Calu3 (cell line): ENCODE data around the gene SERTAD4. TPM values are rescaled to one million over a fixed set of nuclear protein-coding genes. Genes with fewer than 3 reads are reported as not detected.

ENCODE experiments used
- BruUV-seq: library from RNA; stranded (reverse); fragments of 400-500 nt; replicated peaks from 2 replicates; lab custom pipeline; 2021; lab: Mats Ljungman, UMichigan
- CTCF ChIA-PET: fragments of 300-600 bp; sonication (Branson Sonifier 250); formaldehyde crosslinking; loops from one replicate; lab custom pipeline; 2022; ENCODE audit warnings: antibody characterized with exemption; lab: Charles Lee
- DNase-seq: peaks from one replicate; pipeline ENCODE4 v3.0.0; 2022
- H3K27ac Mint-ChIP-seq: one replicate; pipeline ENCODE4 v1.8.0; 2022; ENCODE audit warnings: mixed read lengths; ENCODE audit not compliant: unreplicated experiment
- H3K27me3 Mint-ChIP-seq: one replicate; pipeline ENCODE4 v1.8.0; 2022; ENCODE audit warnings: mixed read lengths; ENCODE audit not compliant: unreplicated experiment
- H3K36me3 Mint-ChIP-seq: one replicate; pipeline ENCODE4 v1.8.0; 2022; ENCODE audit warnings: mild to moderate bottlenecking, moderate library complexity, mixed read lengths; ENCODE audit not compliant: insufficient read depth, unreplicated experiment
- H3K4me1 Mint-ChIP-seq: one replicate; pipeline ENCODE4 v1.8.0; 2022; ENCODE audit warnings: mild to moderate bottlenecking, low read depth, mixed read lengths; ENCODE audit not compliant: unreplicated experiment
- H3K4me3 Mint-ChIP-seq: one replicate; pipeline ENCODE4 v1.8.0; 2022; ENCODE audit warnings: mild to moderate bottlenecking, low read depth, moderate library complexity, mixed read lengths; ENCODE audit not compliant: unreplicated experiment
- H3K9me3 Mint-ChIP-seq: one replicate; pipeline ENCODE4 v1.8.0; 2022; ENCODE audit warnings: low read depth, mixed read lengths; ENCODE audit not compliant: unreplicated experiment
- intact Hi-C: fragments of 100-400 bp; cut with micrococcal nuclease; formaldehyde crosslinking; loops from one replicate; pipeline ENCODE4 v1.10.0; 2022; ENCODE audit not compliant: unreplicated experiment
- total RNA-seq: library from RNA; stranded (reverse); gene quantifications from 2 replicates; pipeline ENCODE4 v1.2.3, GENCODE V29; 2022
- TF ChIP-seq, protein P1 (sequence below): fragments of 200-600 bp; IDR thresholded peaks from one replicate; pipeline ENCODE4 v1.8.0; 2022; ENCODE audit warnings: antibody characterized with exemption; ENCODE audit not compliant: unreplicated experiment

The SERTAD4 gene
- total RNA-seq, 1 experiment from 2014 or later, result 14.7 TPM

DNA sequence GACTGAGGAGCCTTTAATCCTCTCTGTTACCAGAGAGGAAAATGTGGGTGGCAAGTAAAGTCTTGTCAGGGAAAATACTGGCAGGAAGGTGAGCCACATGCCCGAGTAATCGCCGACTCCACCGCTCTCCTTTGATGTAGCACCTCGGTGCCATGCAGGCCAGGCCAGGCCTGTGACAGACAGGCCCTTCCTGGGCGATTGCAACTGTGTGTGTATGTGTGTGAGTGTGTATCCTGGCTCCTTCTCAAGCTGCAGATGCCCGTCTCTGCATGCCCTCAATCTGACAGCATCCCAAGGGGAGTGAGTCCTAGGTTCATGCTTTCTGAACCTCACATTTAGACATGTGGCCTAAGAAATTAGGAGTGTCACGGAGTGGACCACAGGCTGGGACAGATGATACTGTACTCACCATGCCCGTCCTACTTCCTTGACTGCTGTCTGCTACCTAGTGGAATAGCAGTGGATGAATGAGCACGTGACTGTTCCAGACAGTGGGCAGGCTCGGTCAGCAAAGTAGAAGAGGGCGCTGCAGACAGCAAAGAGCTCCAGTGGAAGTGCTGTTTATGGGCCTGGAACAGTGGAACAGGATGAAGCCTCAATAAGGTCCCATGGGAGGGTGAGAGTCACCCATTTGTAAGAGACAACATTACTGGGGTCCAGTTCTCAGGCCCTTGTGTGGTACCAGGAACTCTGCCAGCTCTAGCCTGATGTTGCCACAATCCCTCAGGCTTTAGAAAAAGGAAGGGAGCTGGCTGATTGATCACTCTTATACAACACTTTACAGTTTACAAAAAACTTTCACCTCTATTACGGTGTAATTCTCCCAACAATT lies 25.3 kb downstream of the SERTAD4 start:
- no peak overlapping the region for H3K4me3 Mint-ChIP-seq
- no peak for DNase-seq
- intact Hi-C loops, result no loop called here
- TF ChIP-seq, protein P1, sequence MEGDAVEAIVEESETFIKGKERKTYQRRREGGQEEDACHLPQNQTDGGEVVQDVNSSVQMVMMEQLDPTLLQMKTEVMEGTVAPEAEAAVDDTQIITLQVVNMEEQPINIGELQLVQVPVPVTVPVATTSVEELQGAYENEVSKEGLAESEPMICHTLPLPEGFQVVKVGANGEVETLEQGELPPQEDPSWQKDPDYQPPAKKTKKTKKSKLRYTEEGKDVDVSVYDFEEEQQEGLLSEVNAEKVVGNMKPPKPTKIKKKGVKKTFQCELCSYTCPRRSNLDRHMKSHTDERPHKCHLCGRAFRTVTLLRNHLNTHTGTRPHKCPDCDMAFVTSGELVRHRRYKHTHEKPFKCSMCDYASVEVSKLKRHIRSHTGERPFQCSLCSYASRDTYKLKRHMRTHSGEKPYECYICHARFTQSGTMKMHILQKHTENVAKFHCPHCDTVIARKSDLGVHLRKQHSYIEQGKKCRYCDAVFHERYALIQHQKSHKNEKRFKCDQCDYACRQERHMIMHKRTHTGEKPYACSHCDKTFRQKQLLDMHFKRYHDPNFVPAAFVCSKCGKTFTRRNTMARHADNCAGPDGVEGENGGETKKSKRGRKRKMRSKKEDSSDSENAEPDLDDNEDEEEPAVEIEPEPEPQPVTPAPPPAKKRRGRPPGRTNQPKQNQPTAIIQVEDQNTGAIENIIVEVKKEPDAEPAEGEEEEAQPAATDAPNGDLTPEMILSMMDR, result no peak
- H3K36me3 Mint-ChIP-seq, result no peaks in the 10 kb centered on the region
- CTCF ChIA-PET, result interaction anchor here (0.8 kb wide), 1 partner anchor 373 kb away, joined by 3 read pairs; no protein-coding TSS in a partner anchor
- H3K27ac Mint-ChIP-seq, result no peak overlapping the region
- H3K4me1 Mint-ChIP-seq, result no peaks in the 10 kb centered on the region
- H3K9me3 Mint-ChIP-seq, result no peaks in the 10 kb centered on the region
- BruUV-seq, result no TSS peak
- H3K27me3 Mint-ChIP-seq, result peaks cover 23% of the 10 kb centered on the region

DNA sequence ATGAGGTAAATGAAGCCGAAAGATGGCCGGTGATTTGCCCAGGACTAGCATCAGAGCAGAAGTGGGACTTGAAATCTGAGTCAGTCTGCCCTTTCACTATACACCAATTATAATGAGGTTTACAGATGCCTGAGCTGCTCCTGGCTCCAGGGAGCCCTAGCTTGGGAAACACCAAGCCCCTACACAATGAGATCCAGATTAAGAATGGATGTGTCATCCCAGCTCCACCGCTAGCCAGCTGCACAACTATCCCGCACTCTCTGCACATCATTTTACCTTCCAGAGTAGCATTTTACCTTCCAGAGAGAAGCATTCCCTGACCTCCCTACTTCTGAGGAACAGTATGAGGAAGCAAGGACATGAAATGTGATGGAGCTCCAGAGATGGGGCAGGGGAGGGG lies 27.0 kb downstream of the SERTAD4 start:
- intact Hi-C loops, result no loop called here
- no peak for DNase-seq
- Mint-ChIP-seq H3K4me3 (no peak overlapping the region), H3K27ac (no peak overlapping the region), H3K27me3 (peaks cover 11% of the 10 kb centered on the region), H3K9me3 (no peaks in the 10 kb centered on the region), H3K36me3 (no peaks in the 10 kb centered on the region), H3K4me1 (no peaks in the 10 kb centered on the region)
- no TSS peak for BruUV-seq
- CTCF ChIA-PET, result no interaction called here
- TF ChIP-seq, protein P1, result no peak

DNA sequence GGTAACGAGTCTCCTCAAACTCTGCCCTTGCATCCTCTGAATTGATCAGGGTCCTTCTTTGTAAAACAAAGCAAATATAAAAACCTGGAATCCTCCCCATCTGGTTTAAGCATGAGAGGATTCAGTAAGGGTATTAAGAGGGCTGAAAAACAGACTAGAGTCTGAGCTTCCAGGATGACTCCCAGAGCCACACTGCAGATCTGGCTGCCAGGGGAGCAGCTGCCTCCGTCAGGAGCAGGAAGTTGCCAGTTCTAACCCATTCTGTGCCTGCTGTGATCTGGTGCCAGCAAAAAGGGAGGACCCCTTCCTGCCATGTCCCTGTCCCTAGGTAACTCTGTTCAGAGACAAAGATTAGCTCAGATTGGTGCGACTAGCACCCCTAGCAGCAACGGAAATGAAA lies 27.5 kb downstream of the SERTAD4 start:
- no peaks in the 10 kb centered on the region for H3K36me3 Mint-ChIP-seq
- DNase-seq, result no peak
- intact Hi-C loops, result no loop called here
- CTCF ChIA-PET, result no interaction called here
- no peaks in the 10 kb centered on the region for H3K4me1 Mint-ChIP-seq
- no peak overlapping the region for H3K4me3 Mint-ChIP-seq
- peaks cover 6% of the 10 kb centered on the region for H3K27me3 Mint-ChIP-seq
- BruUV-seq, result no TSS peak
- no peaks in the 10 kb centered on the region for H3K9me3 Mint-ChIP-seq
- H3K27ac Mint-ChIP-seq, result no peak overlapping the region
- TF ChIP-seq, protein P1, result no peak

DNA sequence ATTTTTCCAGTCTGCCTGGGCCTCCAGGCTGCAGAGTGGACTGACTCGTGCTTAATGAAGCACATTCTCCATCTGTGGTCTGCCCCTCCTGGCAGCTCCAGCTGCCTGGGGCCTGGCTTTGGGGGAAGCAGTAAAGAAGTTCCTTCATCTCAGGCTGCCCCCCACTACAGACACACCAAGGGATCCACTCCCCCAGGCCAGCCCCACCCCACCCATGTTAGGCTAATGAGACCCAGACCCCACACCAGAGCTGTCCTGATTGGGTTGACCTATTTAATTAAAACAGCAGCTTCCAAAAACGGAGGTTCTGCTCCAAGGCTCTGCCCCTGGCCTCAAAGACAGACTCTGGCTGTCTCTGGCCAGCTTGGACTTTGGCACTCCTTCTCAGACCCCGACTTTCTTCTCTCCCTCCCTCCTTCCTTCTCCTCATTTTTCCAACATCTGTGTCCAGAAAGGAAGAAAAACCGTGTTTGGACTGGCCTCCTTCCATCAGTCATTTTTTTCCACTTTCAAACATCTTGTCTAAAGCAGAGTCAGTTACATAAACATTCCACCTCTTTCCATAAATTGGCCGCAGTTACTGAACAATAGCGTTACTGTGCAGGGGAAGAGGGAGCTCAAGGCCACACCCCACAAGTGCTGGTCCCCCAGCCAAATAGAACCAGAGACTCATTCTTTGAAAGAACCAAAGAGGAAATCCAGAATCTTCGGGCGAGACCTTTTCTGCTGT lies 29.7 kb downstream of the SERTAD4 start:
- BruUV-seq, result no TSS peak
- CTCF ChIA-PET, result interaction anchor here (0.7 to 1.0 kb wide), 3 partner anchors 9 to 19 kb away, joined by 3 to 6 read pairs (median 3); no protein-coding TSS in a partner anchor
- TF ChIP-seq, protein P1, result no peak
- H3K36me3 Mint-ChIP-seq, result no peaks in the 10 kb centered on the region
- H3K27ac Mint-ChIP-seq, result no peak overlapping the region
- H3K4me3 Mint-ChIP-seq, result no peak overlapping the region
- H3K4me1 Mint-ChIP-seq, result peaks cover 9% of the 10 kb centered on the region
- no peaks in the 10 kb centered on the region for H3K27me3 Mint-ChIP-seq
- no peaks in the 10 kb centered on the region for H3K9me3 Mint-ChIP-seq
- DNase-seq, result peak; percentile 29
- intact Hi-C loops, result no loop called here
